ENCODE measurements around the gene SASH1. TPM values are rescaled to one million over a fixed set of nuclear protein-coding genes. Genes with fewer than 3 reads are reported as not detected.
A peak's percentile ranks its signal among the peaks of the same experiment; 100 is the strongest.

The SASH1 gene
- total RNA-seq, 2 donors from 2014 or later, result 33.4 to 36.2 TPM

DNA sequence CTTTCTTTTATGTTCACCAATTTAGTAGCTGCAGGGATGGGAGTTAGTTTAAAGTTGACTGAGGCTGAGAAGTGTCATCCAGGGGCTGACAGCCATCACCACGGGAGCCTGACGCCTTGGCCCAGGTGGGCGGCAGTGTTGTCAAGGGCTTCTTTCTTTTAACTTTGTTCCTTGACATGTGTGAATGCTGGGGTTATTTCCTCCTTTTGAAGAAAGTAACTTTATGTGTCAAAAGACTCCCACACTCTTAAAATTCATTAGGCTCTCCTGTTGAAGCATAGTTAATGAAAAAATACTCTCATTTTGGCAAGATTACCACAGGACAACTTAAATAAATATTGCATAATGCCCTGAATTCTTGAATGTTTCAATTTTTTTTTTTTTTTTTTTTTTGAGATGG lies 50.0 kb downstream of the SASH1 start:
- ATAC-seq (peak in 1 of 2 donors; percentile 33), DNase-seq (no peak)
- intact Hi-C loops (cut with DNase I), result no loop called here

DNA sequence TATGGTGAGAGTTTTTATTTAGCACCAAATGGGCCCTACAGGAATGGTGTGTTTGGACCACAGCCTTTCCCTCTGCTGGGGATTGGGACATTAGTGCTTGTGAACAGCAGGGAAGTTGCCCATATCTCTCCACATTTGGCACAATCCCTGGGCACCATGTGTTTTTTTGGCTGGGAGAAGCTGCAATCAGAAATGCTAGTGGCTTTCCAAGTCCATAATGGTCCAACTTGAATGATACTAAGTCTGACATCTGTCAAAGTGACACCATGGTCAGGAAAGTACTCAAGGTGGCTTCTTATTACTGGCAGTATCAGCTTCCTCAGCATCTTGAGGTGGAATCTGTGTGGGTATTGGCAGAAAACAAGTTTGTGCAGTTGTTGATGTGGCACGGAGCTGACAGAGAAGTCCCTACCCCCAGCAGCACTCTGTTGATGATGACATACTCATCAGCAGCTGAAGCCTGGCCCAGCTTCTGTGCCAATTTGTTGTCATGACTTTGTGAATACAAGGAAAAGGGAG lies 53.0 kb downstream of the SASH1 start:
- DNase-seq (no peak), ATAC-seq (peak; percentile 53 to 87)
- intact Hi-C loops (cut with DNase I), result no loop called here

DNA sequence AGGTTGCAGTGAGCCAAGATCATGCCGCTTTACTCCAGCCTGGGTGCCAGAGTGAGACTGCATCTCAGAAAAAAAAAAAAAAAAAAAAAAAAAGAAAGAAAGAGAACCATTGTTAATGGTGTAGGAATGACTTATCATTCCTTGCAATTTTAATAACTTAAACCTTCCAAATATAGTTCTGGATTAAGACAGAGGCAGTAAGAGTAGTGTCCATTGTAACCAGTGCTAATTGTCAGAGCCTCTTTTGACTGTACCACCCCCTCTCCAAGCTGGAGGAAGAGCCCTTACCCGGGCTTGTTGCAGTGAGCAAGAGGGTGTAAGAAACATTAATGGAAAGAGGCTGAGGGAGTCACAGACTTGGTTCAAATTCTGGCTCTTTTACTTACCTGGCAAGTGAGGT lies 53.8 kb downstream of the SASH1 start:
- no peak for ATAC-seq
- intact Hi-C loops (cut with DNase I), result no loop called here
- no peak for DNase-seq

DNA sequence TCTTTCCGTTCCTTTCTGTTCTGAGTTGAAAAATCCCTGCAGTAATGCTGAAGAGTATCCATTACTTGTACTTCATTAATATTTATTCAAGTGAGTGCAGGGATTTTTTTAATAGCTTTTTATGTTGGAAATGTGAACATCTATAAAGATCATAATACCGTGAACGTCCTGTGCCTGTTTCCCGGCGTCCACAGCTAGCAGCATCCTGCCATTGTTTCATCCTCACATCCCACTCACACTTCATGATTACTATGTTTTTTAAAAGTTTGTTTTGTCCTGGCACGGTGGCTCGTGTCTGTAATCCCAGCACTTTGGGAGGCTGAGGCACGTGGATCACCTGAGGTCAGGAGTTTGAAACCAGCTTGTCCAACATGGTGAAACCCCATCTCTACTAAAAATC lies 54.3 kb downstream of the SASH1 start:
- ATAC-seq (no peak), DNase-seq (no peak)
- intact Hi-C loops (cut with DNase I), result no loop called here

DNA sequence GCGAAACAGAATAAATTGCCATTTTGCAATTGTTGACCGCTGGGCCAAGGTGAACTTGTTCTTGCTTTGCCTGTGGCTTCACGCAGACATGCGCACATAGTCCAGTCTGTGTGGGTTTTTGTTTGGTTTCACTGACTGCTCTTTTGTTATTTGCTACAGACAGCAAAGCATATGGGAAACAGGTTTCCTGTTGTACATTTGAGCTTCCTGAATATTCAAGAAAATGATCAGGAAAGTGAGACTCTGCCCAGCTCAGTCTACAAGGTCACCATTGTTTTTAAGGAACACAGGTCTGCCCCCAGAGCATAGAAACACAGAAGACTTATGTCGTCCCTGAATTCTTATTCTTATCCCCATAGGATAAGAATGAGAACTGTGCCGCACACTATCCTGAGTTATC lies 55.6 kb downstream of the SASH1 start:
- DNase-seq (no peak), ATAC-seq (no peak)
- intact Hi-C loops (cut with DNase I), result no loop called here

DNA sequence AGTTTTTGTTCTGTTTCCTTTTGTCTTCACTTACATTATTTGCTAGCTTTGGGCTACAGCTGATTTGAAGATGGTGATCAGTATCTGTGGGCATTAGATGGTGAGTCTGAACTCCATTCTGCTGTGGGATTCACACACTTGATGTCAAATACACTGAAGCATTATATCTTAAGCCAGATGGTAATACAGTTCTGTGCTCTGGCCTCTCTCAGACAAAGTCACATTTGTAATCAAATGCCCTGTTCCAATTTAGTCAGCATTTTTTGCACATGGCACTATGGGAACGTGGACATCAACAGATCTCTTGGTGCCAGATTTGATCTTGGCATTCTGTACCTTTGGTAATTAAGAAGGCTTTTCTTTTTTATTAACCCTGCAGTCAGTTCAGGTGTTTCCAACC lies 56.0 kb downstream of the SASH1 start:
- DNase-seq (no peak), ATAC-seq (no peak)
- intact Hi-C loops (cut with DNase I), result no loop called here

DNA sequence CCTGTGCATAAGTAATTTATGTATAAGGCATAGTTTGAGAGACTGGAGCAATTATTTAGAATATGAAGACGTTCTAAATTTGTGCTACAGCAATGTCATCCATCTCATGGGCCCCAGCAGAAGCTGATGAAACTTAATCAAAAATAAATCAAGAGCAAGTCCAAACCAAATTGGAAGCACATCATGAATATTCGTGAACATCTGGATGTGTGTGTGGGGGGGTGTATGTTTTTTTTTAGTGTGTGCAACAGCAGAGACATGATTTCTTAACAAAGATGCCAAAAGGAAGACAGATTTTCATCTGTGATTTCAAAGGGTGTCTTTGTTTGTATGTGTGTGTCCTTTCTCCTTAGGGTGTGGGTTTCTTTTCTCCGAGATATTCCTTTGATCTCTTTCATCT lies 58.9 kb downstream of the SASH1 start:
- intact Hi-C loops (cut with DNase I), result no loop called here
- no peak for DNase-seq
- ATAC-seq, result no peak

DNA sequence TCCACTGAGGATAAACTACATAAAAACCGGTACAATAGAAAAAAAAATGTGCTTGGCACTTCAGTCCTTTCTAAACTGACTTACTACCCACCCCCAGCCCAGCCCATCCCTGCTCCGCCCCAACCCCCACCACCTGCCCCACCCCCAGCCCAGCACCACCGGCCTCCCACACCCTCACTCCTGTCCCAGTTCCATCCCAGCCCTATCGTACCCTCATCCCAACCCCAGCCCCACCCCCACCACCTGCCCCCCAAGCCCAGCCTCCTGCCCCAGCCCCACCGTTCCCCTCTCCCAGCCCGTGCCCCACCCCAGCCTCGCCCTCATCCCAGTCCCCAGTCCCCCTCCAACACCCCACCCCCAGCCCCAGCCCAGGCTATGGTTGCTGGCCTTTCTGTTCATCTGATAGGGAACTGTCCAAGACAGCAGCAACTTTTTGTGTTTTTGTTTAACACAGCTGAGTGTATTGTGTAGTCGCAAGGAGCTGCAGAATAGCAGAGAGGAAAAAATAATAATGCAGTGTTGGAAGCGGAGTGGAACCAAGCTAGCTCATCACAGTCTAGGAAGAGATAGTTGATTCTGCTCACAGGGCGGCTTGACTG lies 61.9 kb downstream of the SASH1 start:
- intact Hi-C loops (cut with DNase I), result no loop called here
- DNase-seq (no peak), ATAC-seq (no peak)

DNA sequence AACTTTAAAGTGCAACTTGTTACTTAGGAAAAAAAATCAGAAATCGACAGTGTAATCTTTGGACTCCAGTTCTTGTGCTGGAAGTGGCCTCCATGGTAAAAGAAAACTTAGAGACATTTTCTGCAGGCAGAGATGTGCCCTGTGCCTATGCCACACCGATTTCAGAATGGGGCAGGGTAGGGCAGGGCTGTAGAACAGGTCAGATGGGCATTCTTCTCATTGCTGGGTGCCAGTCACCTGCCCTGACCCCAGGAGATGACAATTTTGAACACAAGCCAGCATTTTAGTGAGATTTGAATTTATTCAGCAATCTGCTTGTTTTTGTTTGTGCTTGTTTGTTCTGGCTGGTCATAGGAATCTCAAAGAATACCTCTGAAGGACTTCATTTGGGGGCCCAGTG lies 63.3 kb downstream of the SASH1 start:
- DNase-seq (no peak), ATAC-seq (no peak)
- intact Hi-C loops (cut with DNase I), result no loop called here

DNA sequence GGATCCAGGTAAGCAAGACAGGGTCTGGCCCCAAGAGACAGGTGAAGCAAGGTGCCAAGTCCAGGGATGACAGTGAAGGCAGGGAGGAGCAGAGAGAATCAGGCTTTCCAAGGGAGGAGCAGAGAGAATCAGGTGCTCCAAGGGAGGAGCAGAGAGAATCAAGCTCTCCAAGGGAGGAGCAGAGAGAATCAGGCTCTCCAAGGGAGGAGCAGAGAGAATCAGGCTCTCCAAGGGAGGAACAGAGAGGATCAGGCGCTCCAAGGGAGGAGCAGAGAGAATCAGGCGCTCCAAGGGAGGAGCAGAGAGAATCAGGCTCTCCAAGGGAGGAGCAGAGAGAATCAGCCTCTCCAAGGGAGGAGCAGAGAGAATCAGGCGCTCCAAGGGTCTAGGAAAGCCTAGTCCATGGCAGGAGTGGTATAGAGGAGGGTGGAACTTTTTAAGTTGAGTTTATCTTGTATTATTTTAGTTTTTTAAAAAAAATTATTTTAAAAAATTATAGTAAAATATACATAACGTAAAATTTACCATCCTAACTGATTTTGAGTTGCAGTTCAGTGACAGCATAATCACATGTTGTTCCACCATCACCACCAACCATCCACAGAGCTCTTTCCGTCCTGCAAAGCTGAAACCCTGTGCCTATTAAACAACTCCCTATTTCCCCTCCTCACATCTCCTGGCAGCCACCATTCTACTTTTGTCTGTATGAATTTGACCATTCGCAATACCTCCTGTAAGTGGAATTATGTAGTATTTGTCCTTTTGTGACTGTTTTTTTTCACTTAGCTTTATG lies 64.1 kb downstream of the SASH1 start:
- intact Hi-C loops (cut with DNase I), result no loop called here
- ATAC-seq, result peak in 1 of 2 donors; percentile 24
- DNase-seq, result no peak

DNA sequence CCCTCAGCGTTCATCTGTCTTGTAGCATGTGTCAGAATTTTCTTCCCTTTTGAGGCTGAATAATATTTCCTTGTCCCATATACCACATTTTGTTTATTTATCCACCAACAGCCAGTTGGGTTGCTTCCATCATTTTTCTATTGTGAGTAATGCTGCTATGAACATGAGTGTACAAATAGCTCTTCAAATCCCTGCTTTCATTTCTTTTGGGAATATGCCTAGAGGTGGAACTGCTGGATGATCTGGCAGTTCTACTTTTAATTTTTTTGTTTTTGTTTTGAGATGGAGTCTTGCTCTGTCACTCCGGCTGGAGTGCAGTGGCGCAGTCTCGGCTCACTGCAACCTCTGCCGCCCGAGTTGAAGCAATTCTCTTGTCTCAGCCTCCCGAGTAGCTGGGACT lies 64.7 kb downstream of the SASH1 start:
- DNase-seq, result no peak
- intact Hi-C loops (cut with DNase I), result no loop called here
- ATAC-seq, result peak; percentile 50 to 88

DNA sequence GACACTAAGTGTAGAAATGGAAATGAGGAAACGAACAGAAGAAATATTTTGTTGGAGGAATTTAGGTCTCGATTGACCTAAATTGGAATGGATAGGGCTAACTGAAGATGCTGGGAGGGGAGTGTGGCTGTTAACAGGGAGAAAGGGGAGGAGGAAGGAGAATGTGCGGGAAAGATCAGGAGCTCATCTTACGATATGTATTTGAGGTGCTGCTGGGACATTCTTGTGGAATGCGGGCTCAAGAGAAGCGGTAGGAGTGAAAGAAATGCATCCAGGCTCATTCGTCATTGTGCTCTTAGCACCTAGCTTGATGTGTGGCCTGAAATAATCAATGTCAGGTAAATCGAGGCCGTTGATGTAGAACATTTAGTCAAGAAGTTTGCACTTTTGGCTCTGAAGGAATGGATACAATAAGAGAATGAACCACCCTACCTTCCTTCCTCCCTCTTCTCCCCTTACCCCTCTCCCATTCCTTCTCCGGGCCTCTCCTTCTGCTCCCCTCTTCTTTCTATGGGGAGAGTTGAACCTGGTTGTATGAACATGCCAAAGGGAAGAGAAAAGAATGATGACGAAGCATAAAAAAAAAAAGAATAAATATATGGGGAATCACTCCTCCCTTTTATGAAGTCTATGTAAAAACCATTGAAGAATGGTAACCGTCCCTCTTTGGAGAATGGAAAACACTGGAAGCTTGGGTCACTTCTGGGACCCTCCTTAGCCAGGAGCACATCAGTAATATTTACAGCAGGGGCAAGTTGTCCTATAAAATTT lies 70.9 kb downstream of the SASH1 start:
- intact Hi-C loops (cut with DNase I), result no loop called here
- ATAC-seq (no peak), DNase-seq (no peak)

DNA sequence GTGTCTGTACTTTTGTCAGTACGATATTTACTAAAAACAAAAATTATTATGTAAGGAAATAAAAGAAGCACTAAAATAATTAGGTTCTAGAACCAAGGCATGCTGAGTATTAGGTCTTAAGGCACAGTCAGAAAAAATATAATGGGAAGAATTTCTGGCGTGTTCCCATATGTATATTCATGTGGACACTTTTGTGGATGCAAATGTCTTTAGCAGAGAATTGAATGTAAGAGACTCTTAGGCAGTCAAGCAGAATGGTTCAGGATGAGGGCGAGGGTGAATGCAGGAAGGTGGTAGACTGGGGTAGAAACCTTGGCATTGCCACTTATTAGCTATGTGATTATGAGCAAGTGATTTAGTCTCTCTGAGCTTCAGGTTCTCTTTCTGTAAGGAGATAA lies 71.5 kb downstream of the SASH1 start:
- ATAC-seq (no peak), DNase-seq (no peak)
- intact Hi-C loops (cut with DNase I), result no loop called here

DNA sequence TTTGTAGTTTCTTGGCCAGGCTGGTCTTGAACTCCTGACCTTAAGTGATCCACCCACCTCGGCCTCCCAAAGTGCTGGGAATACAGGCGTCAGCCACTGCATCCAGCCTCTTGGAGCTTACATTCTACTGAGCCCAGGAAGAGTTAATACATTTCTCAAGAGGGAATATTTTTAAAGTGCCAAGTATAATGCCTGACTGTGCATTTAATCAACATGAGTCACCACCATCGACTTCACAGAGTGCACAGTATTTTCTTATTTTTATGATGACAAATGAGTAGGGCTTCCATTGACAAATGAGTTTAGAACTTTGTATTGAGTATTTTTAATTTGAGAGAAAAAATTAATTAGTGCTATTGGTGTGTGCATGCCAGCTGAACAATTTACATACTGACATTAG lies 72.2 kb downstream of the SASH1 start:
- no peak for DNase-seq
- peak; percentile 71 to 91 for ATAC-seq
- intact Hi-C loops (cut with DNase I), result no loop called here

DNA sequence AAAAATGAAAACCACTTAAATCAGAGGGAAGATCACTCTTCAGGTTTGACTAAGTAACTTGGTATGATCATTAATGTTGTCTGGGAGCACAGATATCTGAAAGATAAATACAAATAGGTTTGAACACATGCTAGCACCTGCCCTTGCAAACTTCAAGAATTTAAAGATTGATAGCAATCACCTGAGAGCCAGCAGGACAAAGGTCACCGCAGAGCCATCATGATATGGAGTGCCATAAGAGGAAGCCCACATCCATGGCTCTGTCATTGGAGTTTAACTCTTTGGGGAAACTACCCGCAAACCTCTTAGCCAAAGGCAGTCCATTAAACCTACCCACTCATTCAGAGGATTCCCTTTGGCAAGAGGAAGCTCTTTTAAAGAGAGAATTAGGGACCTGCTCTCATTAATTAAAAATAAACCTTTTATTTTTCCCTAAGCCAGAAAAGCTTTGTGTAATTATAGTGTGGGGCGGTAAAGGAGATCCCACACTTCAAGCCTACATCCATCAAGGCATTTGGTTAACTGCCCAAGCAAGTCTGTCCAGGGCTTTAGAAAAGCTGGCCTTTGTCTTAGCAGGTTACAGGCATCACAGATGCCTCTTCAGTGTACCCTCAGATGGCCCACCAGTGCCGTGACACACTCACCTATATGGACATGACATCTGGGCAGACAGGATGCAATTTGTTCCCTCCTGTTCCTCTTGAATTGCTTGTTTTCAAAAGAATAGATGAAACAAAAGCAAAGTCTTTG lies 73.0 kb downstream of the SASH1 start:
- no peak for DNase-seq
- no peak for ATAC-seq
- intact Hi-C loops (cut with DNase I), result no loop called here

DNA sequence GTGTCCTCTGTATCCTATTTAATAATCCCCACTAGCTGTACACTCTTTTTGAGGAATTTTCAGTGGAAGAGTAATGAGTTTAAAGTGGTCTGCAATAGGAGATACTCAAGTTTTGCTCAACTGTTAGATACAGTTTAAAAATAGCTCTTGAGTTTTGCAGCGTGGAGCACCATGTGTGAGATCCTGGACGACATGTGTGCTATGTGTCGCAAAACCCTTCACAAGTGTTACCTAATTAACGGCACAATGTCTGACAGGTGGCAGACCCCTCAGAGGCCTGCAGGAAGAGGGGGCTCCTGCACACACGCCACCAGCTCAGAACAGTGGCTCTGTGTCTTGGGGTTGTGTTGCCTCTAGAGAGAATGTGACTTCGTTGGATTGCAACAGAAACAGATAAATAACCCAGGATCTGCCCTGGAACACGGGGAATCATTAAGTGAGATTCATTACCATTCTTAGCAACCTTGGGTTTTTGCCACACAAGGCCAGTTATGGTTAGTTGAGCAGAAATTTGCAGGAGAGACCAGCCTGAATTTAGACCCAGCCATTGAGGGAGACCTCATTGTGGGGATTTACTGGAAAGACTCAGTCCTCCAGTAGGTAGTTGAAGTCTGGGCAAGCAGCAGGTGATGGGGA lies 73.8 kb downstream of the SASH1 start:
- intact Hi-C loops (cut with DNase I), result no loop called here
- DNase-seq, result no peak
- ATAC-seq, result no peak

DNA sequence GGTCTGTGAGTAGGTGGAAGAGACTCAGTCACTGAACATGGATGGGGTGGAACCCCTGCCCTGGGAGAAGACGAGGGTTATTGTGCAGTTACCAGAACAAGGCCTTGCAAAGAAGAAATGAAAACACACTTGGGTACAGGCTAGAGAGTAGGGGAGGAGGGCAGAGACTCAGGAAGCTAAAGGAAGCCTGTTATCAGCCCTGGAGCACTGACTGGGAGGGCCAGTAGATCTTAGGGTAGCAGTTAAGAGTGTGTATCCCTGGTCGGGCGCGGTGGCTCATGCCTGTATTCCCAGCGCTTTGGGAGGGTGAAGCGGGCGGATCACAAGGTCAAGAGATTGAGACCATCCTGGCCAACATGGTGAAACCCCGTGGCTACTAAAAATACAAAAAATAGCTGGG lies 74.4 kb downstream of the SASH1 start:
- intact Hi-C loops (cut with DNase I), result no loop called here
- ATAC-seq (no peak), DNase-seq (no peak)

DNA sequence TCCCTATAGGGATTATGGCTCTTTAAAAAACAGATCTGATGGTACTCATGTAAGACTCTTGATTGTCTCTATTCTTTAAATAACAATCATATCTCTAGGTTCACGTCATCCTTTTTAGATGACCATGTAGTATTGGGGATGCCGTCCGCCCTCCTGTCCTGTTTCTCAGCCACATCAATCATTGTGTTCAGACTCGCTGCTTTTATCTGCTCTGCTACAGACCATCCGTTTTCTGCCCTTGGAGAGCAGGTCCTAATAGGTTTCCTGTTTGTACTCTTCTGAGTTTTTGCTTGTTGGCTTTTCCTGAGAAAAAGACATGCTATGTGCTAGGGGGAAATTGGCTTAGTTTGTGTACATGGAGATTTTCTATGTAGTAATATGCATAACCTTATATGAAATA lies 76.8 kb downstream of the SASH1 start:
- ATAC-seq (no peak), DNase-seq (no peak)
- intact Hi-C loops (cut with DNase I), result no loop called here

DNA sequence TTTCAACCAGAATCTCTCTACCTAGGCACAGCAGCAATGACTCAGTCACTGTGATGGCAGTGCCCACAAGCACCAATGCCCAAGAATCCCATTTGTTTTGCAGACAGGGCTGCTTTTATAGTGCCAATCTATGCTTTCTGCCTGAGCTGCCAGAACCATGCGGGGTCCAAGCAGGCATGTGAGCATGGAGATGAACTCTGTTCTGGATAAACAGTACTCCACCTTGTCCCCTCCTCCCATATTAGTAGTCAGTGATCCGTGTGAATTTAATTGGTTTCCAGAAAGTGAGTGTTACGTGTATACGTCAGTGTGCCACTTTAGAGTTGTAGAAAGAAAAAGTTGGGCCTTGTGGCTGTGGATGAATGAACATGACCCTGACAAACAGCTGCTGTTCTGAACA lies 79.4 kb downstream of the SASH1 start:
- ATAC-seq (no peak), DNase-seq (no peak)
- intact Hi-C loops (cut with DNase I), result loop anchor here in 1 of 2 donors (2.0 kb wide), 1 partner anchor 39 kb away; no protein-coding TSS in a partner anchor

Data from left cardiac atrium (tissue), 4 donors.